T-helper 1 cell treated with Interleukin-12 subunit alpha and Interleukin-12 subunit beta and Interleukin-4 antibody, amounts not matched to agents 30 μg/mL and 1 μg/mL, for 36 hours (primary cell): ENCODE results near the gene ACO1.

Experiments
- H3K27ac Mint-ChIP-seq: one replicate; pipeline ENCODE4 v1.8.0; 2021; ENCODE audit warnings: mild to moderate bottlenecking, mixed read lengths
- H3K27me3 Mint-ChIP-seq: one replicate; pipeline ENCODE4 v1.8.0; 2021; ENCODE audit warnings: low read depth, mixed read lengths
- H3K36me3 Mint-ChIP-seq: one replicate; pipeline ENCODE4 v1.8.0; 2021; ENCODE audit warnings: low read depth, mixed read lengths
- H3K4me1 Mint-ChIP-seq: one replicate; pipeline ENCODE4 v1.8.0; 2021; ENCODE audit warnings: low read depth, mixed read lengths
- H3K4me3 Mint-ChIP-seq: one replicate; pipeline ENCODE4 v1.8.0; 2021; ENCODE audit warnings: mild to moderate bottlenecking, moderate library complexity, mixed read lengths
- H3K9me3 Mint-ChIP-seq: one replicate; pipeline ENCODE4 v1.8.0; 2021; ENCODE audit warnings: mixed read lengths

ACO1 gene

GRCh38 chr9:32371279-32371678, 13.2 kb upstream of the ACO1 start:
- Mint-ChIP-seq H3K27ac (no peak overlapping the region), H3K36me3 (no peaks in the 10 kb centered on the region), H3K4me3 (no peak overlapping the region), H3K4me1 (no peaks in the 10 kb centered on the region), H3K27me3 (peaks cover 8% of the 10 kb centered on the region), H3K9me3 (peaks cover 3% of the 10 kb centered on the region)

- Mint-ChIP-seq H3K4me3 (no peak overlapping the region), H3K36me3 (no peaks in the 10 kb centered on the region), H3K27ac (no peak overlapping the region), H3K4me1 (no peaks in the 10 kb centered on the region), H3K27me3 (peaks cover 8% of the 10 kb centered on the region), H3K9me3 (peaks cover 3% of the 10 kb centered on the region)
Observed at GRCh38 chr9:32371679-32372078, 12.8 kb upstream of the ACO1 start.

DNA sequence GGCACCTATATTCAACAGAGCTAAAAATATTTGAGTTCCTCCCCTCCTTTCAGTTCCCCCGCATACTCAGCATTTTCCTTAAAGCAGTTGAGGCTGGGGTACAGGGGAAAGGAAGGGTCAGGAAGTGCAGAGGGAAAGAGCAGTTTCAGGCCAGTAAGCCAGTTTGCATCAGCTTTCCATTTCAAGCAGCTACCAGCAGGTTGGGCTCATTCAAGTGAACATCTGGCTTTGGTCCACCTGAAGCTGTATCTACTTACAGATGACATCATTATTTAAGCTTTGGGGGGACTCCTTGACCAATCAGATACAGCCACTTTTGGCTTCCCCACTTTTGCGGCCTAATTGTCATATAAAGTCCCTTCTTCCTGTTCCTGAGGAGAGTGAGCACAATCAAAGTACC, 8.2 kb upstream of the ACO1 start:
- peaks cover 3% of the 10 kb centered on the region for H3K9me3 Mint-ChIP-seq
- peaks cover 18% of the 10 kb centered on the region for H3K27me3 Mint-ChIP-seq
- H3K27ac Mint-ChIP-seq: no peak overlapping the region
- H3K4me3 Mint-ChIP-seq: no peak overlapping the region
- no peaks in the 10 kb centered on the region for H3K36me3 Mint-ChIP-seq
- H3K4me1 Mint-ChIP-seq: peaks cover 7% of the 10 kb centered on the region

- Mint-ChIP-seq H3K9me3 (no peaks in the 10 kb centered on the region), H3K4me1 (peaks cover 10% of the 10 kb centered on the region), H3K4me3 (no peak overlapping the region), H3K27me3 (peaks cover 32% of the 10 kb centered on the region), H3K27ac (no peak overlapping the region), H3K36me3 (no peaks in the 10 kb centered on the region)
Observed at GRCh38 chr9:32378496-32378895, 5.9 kb upstream of the ACO1 start.

GRCh38 chr9:32378993-32379729, 5.3 kb upstream of the ACO1 start:
- Mint-ChIP-seq H3K27me3 (peaks cover 35% of the 10 kb centered on the region), H3K4me1 (peaks cover 14% of the 10 kb centered on the region), H3K4me3 (peak overlapping the region; percentile 19), H3K36me3 (no peaks in the 10 kb centered on the region), H3K27ac (peak overlapping the region; percentile 21), H3K9me3 (no peaks in the 10 kb centered on the region)

DNA sequence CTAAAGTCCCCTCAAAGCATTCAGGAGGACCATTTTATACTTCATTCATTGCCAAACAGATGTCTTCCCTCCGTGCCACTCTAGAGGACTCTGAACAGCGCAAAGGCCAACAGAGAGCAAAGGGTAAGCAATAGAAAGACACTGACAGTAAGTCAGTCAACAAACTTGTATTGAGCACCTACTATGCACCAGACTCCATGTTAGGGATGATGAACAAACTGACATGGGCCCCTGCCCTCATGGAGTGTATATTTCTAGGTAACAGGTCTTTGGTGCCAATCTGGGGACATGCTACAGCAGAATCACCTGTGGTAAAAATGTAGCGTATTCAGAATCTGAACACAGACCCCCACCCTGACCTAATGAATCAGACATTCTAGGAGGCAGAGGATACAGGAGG, 3.5 kb upstream of the ACO1 start:
- no peak overlapping the region for H3K27ac Mint-ChIP-seq
- H3K4me3 Mint-ChIP-seq: no peak overlapping the region
- peaks cover 18% of the 10 kb centered on the region for H3K4me1 Mint-ChIP-seq
- H3K9me3 Mint-ChIP-seq: no peaks in the 10 kb centered on the region
- H3K36me3 Mint-ChIP-seq: no peaks in the 10 kb centered on the region
- peaks cover 35% of the 10 kb centered on the region for H3K27me3 Mint-ChIP-seq

- Mint-ChIP-seq H3K4me1 (peaks cover 26% of the 10 kb centered on the region), H3K4me3 (peak overlapping the region; percentile 4), H3K9me3 (no peaks in the 10 kb centered on the region), H3K27ac (no peak overlapping the region), H3K36me3 (no peaks in the 10 kb centered on the region), H3K27me3 (peaks cover 35% of the 10 kb centered on the region)
Observed at GRCh38 chr9:32382565-32383320, 1.7 kb upstream of the ACO1 start.

DNA sequence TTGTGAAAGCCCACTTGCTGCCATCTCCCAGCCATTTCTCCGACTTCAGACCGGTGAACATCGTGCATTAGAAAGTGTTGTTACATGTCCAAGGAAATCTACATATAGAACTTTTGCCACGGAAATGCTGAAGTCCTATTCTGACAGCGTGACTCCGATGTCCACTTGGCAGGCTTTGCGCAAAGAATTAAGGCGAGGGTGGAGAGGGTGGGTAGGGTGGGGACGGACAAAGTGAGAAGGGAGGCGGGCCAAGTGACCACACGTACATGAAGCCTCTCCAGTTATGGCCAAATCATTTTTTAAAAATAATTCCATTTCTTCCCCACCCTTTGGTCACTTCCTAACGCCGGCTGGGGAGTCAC, 460 bp upstream of the ACO1 start:
- Mint-ChIP-seq H3K27me3 (peaks cover 35% of the 10 kb centered on the region), H3K27ac (peak overlapping the region; percentile 27), H3K9me3 (no peaks in the 10 kb centered on the region), H3K4me1 (peaks cover 23% of the 10 kb centered on the region), H3K4me3 (peak overlapping the region; percentile 68), H3K36me3 (no peaks in the 10 kb centered on the region)

GRCh38 chr9:32385152-32385884, 875 bp downstream of the ACO1 start:
- Mint-ChIP-seq H3K36me3 (no peaks in the 10 kb centered on the region), H3K27ac (no peak overlapping the region), H3K4me3 (peak overlapping the region; percentile 78), H3K4me1 (peaks cover 19% of the 10 kb centered on the region), H3K9me3 (no peaks in the 10 kb centered on the region), H3K27me3 (peaks cover 32% of the 10 kb centered on the region)

DNA sequence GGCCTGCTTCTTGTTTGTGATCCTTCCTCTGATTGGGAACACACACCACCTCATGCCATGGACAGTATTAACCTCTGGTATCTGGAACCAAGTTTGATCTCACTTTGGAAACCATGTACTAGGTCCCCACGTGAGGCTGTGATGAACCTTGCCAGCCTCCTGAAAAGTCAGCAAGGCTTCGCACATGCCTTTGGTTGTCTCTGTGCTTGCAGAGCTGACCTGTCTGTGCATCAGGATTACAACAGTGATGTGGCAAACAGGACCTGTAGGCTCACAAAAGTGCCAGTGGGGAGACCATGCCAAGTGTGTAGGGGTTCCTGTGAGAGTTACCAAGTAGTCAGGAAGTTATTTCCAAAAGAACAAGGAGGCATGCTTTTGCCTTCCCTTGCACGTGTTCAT, 1.4 kb downstream of the ACO1 start:
- H3K4me3 Mint-ChIP-seq: no peak overlapping the region

GRCh38 chr9:32387256-32387655, 2.8 kb downstream of the ACO1 start:
- H3K4me1 Mint-ChIP-seq: peaks cover 19% of the 10 kb centered on the region

More for the DNA sequence above, 1.4 kb downstream of the ACO1 start:
- Mint-ChIP-seq H3K4me1 (peaks cover 19% of the 10 kb centered on the region), H3K27ac (no peak overlapping the region), H3K36me3 (no peaks in the 10 kb centered on the region), H3K27me3 (peaks cover 28% of the 10 kb centered on the region), H3K9me3 (no peaks in the 10 kb centered on the region)

GRCh38 chr9:32389365-32389764, 4.9 kb downstream of the ACO1 start:
- no peak overlapping the region for H3K27ac Mint-ChIP-seq

More at GRCh38 chr9:32387256-32387655, 2.8 kb downstream of the ACO1 start:
- Mint-ChIP-seq H3K27ac (no peak overlapping the region), H3K36me3 (no peaks in the 10 kb centered on the region), H3K4me3 (no peak overlapping the region), H3K9me3 (no peaks in the 10 kb centered on the region), H3K27me3 (peaks cover 15% of the 10 kb centered on the region)

DNA sequence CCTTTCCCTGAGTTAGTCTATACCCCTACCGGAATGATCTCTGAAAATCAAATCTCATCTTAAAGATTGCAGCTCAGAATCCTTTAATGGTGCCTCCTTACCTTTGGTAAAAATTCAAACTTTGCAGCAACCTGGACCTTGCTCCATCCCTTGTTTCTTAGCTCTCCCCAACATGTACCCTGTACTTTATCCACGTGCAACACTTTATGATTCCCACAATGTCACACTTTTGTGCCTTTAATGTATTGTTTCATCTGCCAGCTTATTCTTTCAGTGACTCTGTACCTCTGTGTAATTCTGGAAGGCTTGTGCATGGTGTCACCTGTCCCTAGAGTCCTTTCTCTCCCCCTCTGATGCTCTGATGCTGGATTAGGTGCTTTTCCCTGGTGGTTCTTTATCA, 9.5 kb downstream of the ACO1 start:
- Mint-ChIP-seq H3K9me3 (no peaks in the 10 kb centered on the region), H3K27me3 (no peaks in the 10 kb centered on the region), H3K4me1 (no peaks in the 10 kb centered on the region), H3K36me3 (no peaks in the 10 kb centered on the region), H3K4me3 (no peak overlapping the region), H3K27ac (no peak overlapping the region)

More at GRCh38 chr9:32389365-32389764, 4.9 kb downstream of the ACO1 start:
- Mint-ChIP-seq H3K9me3 (no peaks in the 10 kb centered on the region), H3K4me1 (peaks cover 12% of the 10 kb centered on the region), H3K4me3 (no peak overlapping the region), H3K36me3 (no peaks in the 10 kb centered on the region), H3K27me3 (no peaks in the 10 kb centered on the region)

GRCh38 chr9:32394381-32395049, 10.1 kb downstream of the ACO1 start:
- no peaks in the 10 kb centered on the region for H3K9me3 Mint-ChIP-seq
- no peaks in the 10 kb centered on the region for H3K27me3 Mint-ChIP-seq
- H3K36me3 Mint-ChIP-seq: no peaks in the 10 kb centered on the region
- no peak overlapping the region for H3K27ac Mint-ChIP-seq
- H3K4me1 Mint-ChIP-seq: no peaks in the 10 kb centered on the region
- no peak overlapping the region for H3K4me3 Mint-ChIP-seq
